PFSK-1 (cell line): ENCODE measurements around the gene MTSS2.

Experiments used
- FOXP2 ChIP-seq: optimal IDR thresholded peaks from 2 replicates; pipeline ENCODE3; 2011; ENCODE audit warnings: borderline replicate concordance, control low read depth, inconsistent platforms; ENCODE audit not compliant: insufficient read depth; ENCODE audit errors: extremely low read length, extremely low read depth
- POLR2AphosphoS5 ChIP-seq: IDR thresholded peaks from 2 replicates; pipeline ENCODE4 v1.6.1; 2012; ENCODE audit warnings: low read depth, mild to moderate bottlenecking, control low read depth, low read length, moderate library complexity
- REST ChIP-seq, 2 experiments: IDR thresholded peaks; 2 replicates each; pipeline versions ENCODE4 v1.6.1 to v1.8.0; 2011 to 2012; ENCODE audit warnings: low read depth in 2 of 2, low read length in 2 of 2, control low read depth in 1 of 2, inconsistent platforms in 1 of 2, mild to moderate bottlenecking in 1 of 2, moderate library complexity in 1 of 2; ENCODE audit not compliant: insufficient read depth in 1 of 2
- SIN3A ChIP-seq: IDR thresholded peaks from 2 replicates; pipeline ENCODE4 v1.6.1; 2012; ENCODE audit warnings: mild to moderate bottlenecking, low read length, moderate library complexity, borderline replicate concordance; ENCODE audit not compliant: insufficient read depth
- TAF1 ChIP-seq: IDR thresholded peaks from 2 replicates; pipeline ENCODE4 v1.6.1; 2012; ENCODE audit warnings: low read length, control low read depth, borderline replicate concordance; ENCODE audit not compliant: insufficient read depth

GRCh38 chr16:70704586-70704985 lies 18.7 kb upstream of the MTSS2 start:
- TF ChIP-seq POLR2AphosphoS5 (no peak), TAF1 (no peak), SIN3A (no peak), REST (IDR thresholded peaks at IDR 0.05; ENCODE audit: insufficient read depth in 1 of 2, low read depth in 2 of 2, low read length in 2 of 2) (no peak), FOXP2 (no peak)
